Activated CD8-positive, alpha-beta memory T cell treated with anti-CD3 and anti-CD28 coated beads, Interleukin-2, amount 10 ng/mL, durations not matched to agents 7 days and 5 days (primary cell): Measurements from ENCODE around the gene ADGRL3. TPM values are rescaled to one million over a fixed set of nuclear protein-coding genes. Genes with fewer than 3 reads are reported as not detected.
"Not testable (repeated sequence)": the region's sequence is repeated elsewhere in the genome, so short reads cannot be mapped to it uniquely, and the experiment has no call there.

Experiments
- ATAC-seq: fragments of 150-1000 bp; cut with Tn5 transposase; one replicate; pipeline ENCODE4 v1.10.0; 2021; ENCODE audit warnings: moderate library complexity
- CTCF ChIA-PET: fragments of 350-600 bp; sonication (Branson Sonifier 250); formaldehyde crosslinking; loops from one replicate; lab custom pipeline; 2021; ENCODE audit warnings: antibody characterized with exemption; lab: Charles Lee
- DNase-seq: peaks from one replicate; pipeline ENCODE4 v3.0.0-alpha.2; 2020
- H3K27ac Mint-ChIP-seq: one replicate; pipeline ENCODE4 v1.8.0; 2021; ENCODE audit warnings: mild to moderate bottlenecking, mixed read lengths
- H3K27me3 Mint-ChIP-seq: one replicate; pipeline ENCODE4 v1.8.0; 2021; ENCODE audit warnings: mixed read lengths
- H3K36me3 Mint-ChIP-seq: one replicate; pipeline ENCODE4 v1.8.0; 2021; ENCODE audit warnings: mild to moderate bottlenecking, mixed read lengths
- H3K4me1 Mint-ChIP-seq: one replicate; pipeline ENCODE4 v1.8.0; 2021; ENCODE audit warnings: mixed read lengths
- H3K4me3 Mint-ChIP-seq: one replicate; pipeline ENCODE4 v1.8.0; 2021; ENCODE audit warnings: mild to moderate bottlenecking, moderate library complexity, mixed read lengths
- H3K9me3 Mint-ChIP-seq: one replicate; pipeline ENCODE4 v1.8.0; 2022; ENCODE audit warnings: low read depth, mixed read lengths
- total RNA-seq, 2 experiments: library from RNA; stranded (reverse); gene quantifications; one replicate each; pipeline ENCODE4 v1.2.3, GENCODE V29; 2021

ADGRL3 gene
- total RNA-seq, 2 experiments from 2014 or later = not detected

- ATAC-seq = not testable (repeated sequence)
Measured at GRCh38 chr4:61372817-61373216, 172.7 kb downstream of the ADGRL3 start.

GRCh38 chr4:61373901-61374440 is 173.8 kb downstream of the ADGRL3 start:
- CTCF ChIA-PET = no interaction called here
- DNase-seq = no peak
- Mint-ChIP-seq H3K36me3 (no peaks in the 10 kb centered on the region), H3K27me3 (no peaks in the 10 kb centered on the region), H3K4me1 (no peaks in the 10 kb centered on the region), H3K4me3 (no peak overlapping the region), H3K27ac (no peak overlapping the region), H3K9me3 (peaks cover 5% of the 10 kb centered on the region)
- no peak for ATAC-seq

More at GRCh38 chr4:61372817-61373216, 172.7 kb downstream of the ADGRL3 start:
- DNase-seq, H3K36me3 Mint-ChIP-seq, H3K27me3 Mint-ChIP-seq, H3K27ac Mint-ChIP-seq, CTCF ChIA-PET, H3K4me1 Mint-ChIP-seq, H3K9me3 Mint-ChIP-seq, H3K4me3 Mint-ChIP-seq: not testable (repeated sequence)

- CTCF ChIA-PET = no interaction called here
- no peaks in the 10 kb centered on the region for H3K4me1 Mint-ChIP-seq
- ATAC-seq (no peak), DNase-seq (no peak)
- H3K9me3 Mint-ChIP-seq = peaks cover 5% of the 10 kb centered on the region
- H3K27ac Mint-ChIP-seq = no peak overlapping the region
- no peak overlapping the region for H3K4me3 Mint-ChIP-seq
- no peaks in the 10 kb centered on the region for H3K27me3 Mint-ChIP-seq
- no peaks in the 10 kb centered on the region for H3K36me3 Mint-ChIP-seq
Measured at GRCh38 chr4:61374447-61374891, 174.3 kb downstream of the ADGRL3 start.

- no peaks in the 10 kb centered on the region for H3K27me3 Mint-ChIP-seq
- H3K36me3 Mint-ChIP-seq = no peaks in the 10 kb centered on the region
- ATAC-seq = no peak
- no peak overlapping the region for H3K27ac Mint-ChIP-seq
- H3K9me3 Mint-ChIP-seq = peaks cover 5% of the 10 kb centered on the region
- no peak overlapping the region for H3K4me3 Mint-ChIP-seq
- CTCF ChIA-PET = no interaction called here
- H3K4me1 Mint-ChIP-seq = no peaks in the 10 kb centered on the region
- DNase-seq = no peak
Measured at GRCh38 chr4:61375301-61375700, 175.2 kb downstream of the ADGRL3 start.

GRCh38 chr4:61376301-61376700 is 176.2 kb downstream of the ADGRL3 start:
- CTCF ChIA-PET = no interaction called here

GRCh38 chr4:61379406-61379805 is 179.3 kb downstream of the ADGRL3 start:
- Mint-ChIP-seq H3K4me1 (no peaks in the 10 kb centered on the region), H3K27me3 (no peaks in the 10 kb centered on the region), H3K9me3 (peaks cover 9% of the 10 kb centered on the region), H3K36me3 (no peaks in the 10 kb centered on the region), H3K4me3 (no peak overlapping the region), H3K27ac (no peak overlapping the region)
- CTCF ChIA-PET = no interaction called here
- DNase-seq = no peak
- no peak for ATAC-seq

More at GRCh38 chr4:61376301-61376700, 176.2 kb downstream of the ADGRL3 start:
- Mint-ChIP-seq H3K4me1 (no peaks in the 10 kb centered on the region), H3K4me3 (no peak overlapping the region), H3K27ac (no peak overlapping the region), H3K36me3 (no peaks in the 10 kb centered on the region), H3K27me3 (no peaks in the 10 kb centered on the region), H3K9me3 (peaks cover 11% of the 10 kb centered on the region)
- DNase-seq (no peak), ATAC-seq (no peak)

GRCh38 chr4:61380865-61381264 is 180.7 kb downstream of the ADGRL3 start:
- no peak overlapping the region for H3K27ac Mint-ChIP-seq
- no peaks in the 10 kb centered on the region for H3K36me3 Mint-ChIP-seq
- ATAC-seq (no peak), DNase-seq (no peak)
- no peaks in the 10 kb centered on the region for H3K27me3 Mint-ChIP-seq
- no peaks in the 10 kb centered on the region for H3K4me1 Mint-ChIP-seq
- H3K4me3 Mint-ChIP-seq = no peak overlapping the region
- peaks cover 8% of the 10 kb centered on the region for H3K9me3 Mint-ChIP-seq
- CTCF ChIA-PET = no interaction called here

- ATAC-seq (no peak), DNase-seq (no peak)
- H3K27ac Mint-ChIP-seq = no peak overlapping the region
- peaks cover 8% of the 10 kb centered on the region for H3K9me3 Mint-ChIP-seq
- H3K36me3 Mint-ChIP-seq = no peaks in the 10 kb centered on the region
- H3K27me3 Mint-ChIP-seq = no peaks in the 10 kb centered on the region
- no peaks in the 10 kb centered on the region for H3K4me1 Mint-ChIP-seq
- no peak overlapping the region for H3K4me3 Mint-ChIP-seq
- CTCF ChIA-PET = no interaction called here
Measured at GRCh38 chr4:61385256-61385655, 185.1 kb downstream of the ADGRL3 start.

- ATAC-seq, H3K27me3 Mint-ChIP-seq, H3K4me3 Mint-ChIP-seq, H3K4me1 Mint-ChIP-seq, H3K9me3 Mint-ChIP-seq, H3K27ac Mint-ChIP-seq, H3K36me3 Mint-ChIP-seq, DNase-seq, CTCF ChIA-PET: not testable (repeated sequence)
Measured at GRCh38 chr4:61387372-61387771, 187.2 kb downstream of the ADGRL3 start.

- Mint-ChIP-seq H3K9me3 (peaks cover 7% of the 10 kb centered on the region), H3K4me1 (no peaks in the 10 kb centered on the region), H3K4me3 (no peak overlapping the region), H3K27ac (no peak overlapping the region), H3K27me3 (no peaks in the 10 kb centered on the region), H3K36me3 (no peaks in the 10 kb centered on the region)
- ATAC-seq = no peak
- CTCF ChIA-PET = no interaction called here
- no peak for DNase-seq
Measured at GRCh38 chr4:61389640-61390039, 189.5 kb downstream of the ADGRL3 start.

GRCh38 chr4:61395754-61396153 is 195.6 kb downstream of the ADGRL3 start:
- DNase-seq (no peak), ATAC-seq (no peak)
- no peaks in the 10 kb centered on the region for H3K4me1 Mint-ChIP-seq
- peaks cover 12% of the 10 kb centered on the region for H3K9me3 Mint-ChIP-seq
- CTCF ChIA-PET = no interaction called here
- H3K27me3 Mint-ChIP-seq = no peaks in the 10 kb centered on the region
- H3K4me3 Mint-ChIP-seq = no peak overlapping the region
- H3K36me3 Mint-ChIP-seq = no peaks in the 10 kb centered on the region
- no peak overlapping the region for H3K27ac Mint-ChIP-seq

GRCh38 chr4:61397174-61397573 is 197.0 kb downstream of the ADGRL3 start:
- Mint-ChIP-seq H3K36me3 (no peaks in the 10 kb centered on the region), H3K27ac (no peak overlapping the region), H3K4me3 (no peak overlapping the region), H3K9me3 (peaks cover 13% of the 10 kb centered on the region), H3K4me1 (no peaks in the 10 kb centered on the region), H3K27me3 (no peaks in the 10 kb centered on the region)
- DNase-seq = no peak
- CTCF ChIA-PET = no interaction called here
- ATAC-seq = no peak

- DNase-seq = no peak
- Mint-ChIP-seq H3K4me1 (no peaks in the 10 kb centered on the region), H3K27ac (no peak overlapping the region), H3K27me3 (no peaks in the 10 kb centered on the region), H3K36me3 (no peaks in the 10 kb centered on the region), H3K4me3 (no peak overlapping the region), H3K9me3 (peaks cover 9% of the 10 kb centered on the region)
- CTCF ChIA-PET = no interaction called here
- no peak for ATAC-seq
Measured at GRCh38 chr4:61400439-61401038, 200.4 kb downstream of the ADGRL3 start.

- no peak for ATAC-seq
- Mint-ChIP-seq H3K27me3 (no peaks in the 10 kb centered on the region), H3K4me1 (no peaks in the 10 kb centered on the region), H3K36me3 (no peaks in the 10 kb centered on the region), H3K9me3 (peaks cover 6% of the 10 kb centered on the region), H3K27ac (no peak overlapping the region), H3K4me3 (no peak overlapping the region)
- CTCF ChIA-PET = no interaction called here
- DNase-seq = no peak
Measured at GRCh38 chr4:61401771-61402170, 201.6 kb downstream of the ADGRL3 start.
